HepG2 (cell line): Measurements from ENCODE around the gene SETSIP. TPM values are rescaled to one million over a fixed set of nuclear protein-coding genes. Genes with fewer than 3 reads are reported as not detected.
A peak's percentile ranks its signal among the peaks of the same experiment; 100 is the strongest.

Source experiments
- CBX2 ChIP-seq, 2 experiments: fragments of 200-600 bp in 1 of 2; sonication (generic); formaldehyde crosslinking in 1 of 2; IDR thresholded peaks; 2 replicates each; pipeline versions ENCODE4 v1.7.0 to v1.8.1; 2018 to 2022; ENCODE audit warnings: low read depth in 2 of 2, low read length in 1 of 2, mild to moderate bottlenecking in 1 of 2, missing genetic modification reagents in 1 of 2
- DNMT3B ChIP-seq: conservative IDR thresholded peaks from 2 replicates; pipeline ENCODE4 v1.6.1; 2016; ENCODE audit warnings: missing biosample characterization, control low read depth
- GABPA ChIP-seq, 2 experiments: IDR thresholded peaks; 2 replicates each; pipeline ENCODE4 v1.6.1; 2011 to 2016; ENCODE audit warnings: low read depth in 2 of 2, low read length in 1 of 2, missing biosample characterization in 1 of 2, missing genetic modification characterization in 1 of 2
- GMEB1 ChIP-seq: sonication (generic); formaldehyde crosslinking; IDR thresholded peaks from 2 replicates; pipeline ENCODE4 v1.5.1; 2020; ENCODE audit warnings: missing genetic modification reagents, mild to moderate bottlenecking, borderline replicate concordance
- KIAA2018 ChIP-seq: sonication (generic); formaldehyde crosslinking; IDR thresholded peaks from 2 replicates; pipeline ENCODE4 v1.5.0; 2020; ENCODE audit warnings: mild to moderate bottlenecking, missing genetic modification reagents, borderline replicate concordance
- MIER2 ChIP-seq: IDR thresholded peaks from 2 replicates; pipeline ENCODE4 v1.6.1; 2016; ENCODE audit warnings: missing biosample characterization, missing genetic modification reagents
- NFKBIZ ChIP-seq: IDR thresholded peaks from 2 replicates; pipeline ENCODE4 v1.6.1; 2018; ENCODE audit warnings: missing genetic modification reagents, missing compliant biosample characterization
- SKIL ChIP-seq: sonication (generic); formaldehyde crosslinking; IDR thresholded peaks from 2 replicates; pipeline ENCODE4 v1.8.0; 2022; ENCODE audit warnings: missing genetic modification reagents, mild to moderate bottlenecking, moderate library complexity, borderline replicate concordance
- SP4 ChIP-seq: sonication (generic); formaldehyde crosslinking; IDR thresholded peaks from 2 replicates; pipeline ENCODE4 v1.8.1; 2023; ENCODE audit warnings: mild to moderate bottlenecking, missing genetic modification reagents
- YEATS2 ChIP-seq: sonication (generic); formaldehyde crosslinking; IDR thresholded peaks from 2 replicates; pipeline ENCODE4 v1.4.0; 2020; ENCODE audit warnings: missing genetic modification reagents, borderline replicate concordance
- polyA plus RNA-seq, 8 experiments: library from polyadenylated mRNA; depleted of rRNA in 3 of 8; stranded (reverse) in 7 of 8; unstranded in 1 of 8; fragments of >200 nt; fragmentation: Illumina TruSeq in 4 of 8; extraction: Trizol in 4 of 8; gene quantifications; 2 replicates each; pipeline versions ENCODE4 v1.2.1 to v1.2.3, GENCODE V29; 2011 to 2016; ENCODE audit warnings: low read depth in 4 of 8, missing spikeins in 1 of 8, mixed read lengths in 1 of 8; ENCODE audit not compliant: insufficient read depth in 1 of 8
- total RNA-seq, 5 experiments: library from RNA; depleted of rRNA; stranded (reverse); fragments of >200 nt; fragmentation: Illumina TruSeq; extraction: Trizol; gene quantifications; 2 replicates each; pipeline ENCODE4 v1.2.3, GENCODE V29; 2016; ENCODE audit warnings: low read depth in 1 of 5

Gene SETSIP
- total and polyA plus RNA-seq, 2 of the 13 experiments (the other 11 are each of a cell fraction or from before 2014, with no cell fraction given), result not detected

- TF ChIP-seq NFKBIZ (CRISPR knock-in tag), result no peak
- no peak for TF ChIP-seq KIAA2018 (CRISPR knock-in tag)
- TF ChIP-seq CBX2 (IDR thresholded peaks at IDR 0.05; ENCODE audit: low read depth, low read length), result no peak
- no peak for TF ChIP-seq CBX2 (CRISPR knock-in tag; IDR thresholded peaks at IDR 0.05; ENCODE audit: low read depth)
- no peak for TF ChIP-seq SP4 (CRISPR knock-in tag)
- no peak for TF ChIP-seq GABPA (IDR thresholded peaks at IDR 0.05; ENCODE audit: low read depth, low read length)
- peak; percentile 78 for TF ChIP-seq GABPA (CRISPR knock-in tag; IDR thresholded peaks at IDR 0.05; ENCODE audit: low read depth)
- TF ChIP-seq DNMT3B (CRISPR knock-in tag), result no peak
- no peak for TF ChIP-seq SKIL (CRISPR knock-in tag)
- TF ChIP-seq GMEB1 (CRISPR knock-in tag), result peak; percentile 52; the same call in 1 of the 2 replicates
- no peak for TF ChIP-seq MIER2 (CRISPR knock-in tag)
- TF ChIP-seq YEATS2 (CRISPR knock-in tag), result no peak
Measured at GRCh38 chr1:92080128-92080985, 5.1 kb upstream of the SETSIP start, which contains the start of gene BTBD8 (continued).
